CD4-positive, alpha-beta T cell treated with Interleukin-1 beta for 1 hour (primary cell): ENCODE data around the gene OR4A16.

Experiments
- DNase-seq, 2 donors: peaks; one replicate each; pipeline ENCODE4 v3.0.0-alpha.2; 2020 to 2022

OR4A16 gene

GRCh38 chr11:55342901-55343300 lies at the start of gene OR4A16:
Gene OR4A16 (plus strand): TSS chr11:55343201. CDS start chr11:55343201, 0 bp downstream.
- DNase-seq, result no peak

- DNase-seq, result no peak
Observed at GRCh38 chr11:55324500-55324899, 18.5 kb upstream of the OR4A16 start.

- DNase-seq, result no peak
Observed at GRCh38 chr11:55345306-55345705, 2.3 kb downstream of the OR4A16 start.

GRCh38 chr11:55349032-55349431 lies 6.0 kb downstream of the OR4A16 start:
- DNase-seq, result no peak

- no peak for DNase-seq
Observed at GRCh38 chr11:55357560-55358184, 14.7 kb downstream of the OR4A16 start.

- no peak for DNase-seq
Observed at GRCh38 chr11:55367674-55368073, 24.7 kb downstream of the OR4A16 start, which contains the start of gene OR4A15. Gene OR4A15 (plus strand): TSS chr11:55367974. CDS start chr11:55367974, 0 bp downstream.
